Caki2 (cell line): ENCODE data around the gene NUDCD3. TPM values are rescaled to one million over a fixed set of nuclear protein-coding genes. Genes with fewer than 3 reads are reported as not detected.

Experiments used
- DNase-seq: peaks from one replicate; pipeline ENCODE4 v3.0.0-alpha.2; 2015; ENCODE audit warnings: low read depth
- in situ Hi-C: cut with HindIII; loops from 2 replicates; pipeline ENCODE4 v1.10.0; 2016; ENCODE audit warnings: low sequenced_read_pairs, low pct_unique_long_range_greater_than_20kb, mixed read lengths
- total RNA-seq: library from RNA; depleted of rRNA; stranded (reverse); fragments of >200 nt; shearing (Covaris generic); gene quantifications from 2 replicates; pipeline ENCODE4 v1.2.3, GENCODE V29; 2014; ENCODE audit warnings: low replicate concordance

The NUDCD3 gene
- total RNA-seq, 1 experiment from 2014 or later = 30.3 TPM

DNA sequence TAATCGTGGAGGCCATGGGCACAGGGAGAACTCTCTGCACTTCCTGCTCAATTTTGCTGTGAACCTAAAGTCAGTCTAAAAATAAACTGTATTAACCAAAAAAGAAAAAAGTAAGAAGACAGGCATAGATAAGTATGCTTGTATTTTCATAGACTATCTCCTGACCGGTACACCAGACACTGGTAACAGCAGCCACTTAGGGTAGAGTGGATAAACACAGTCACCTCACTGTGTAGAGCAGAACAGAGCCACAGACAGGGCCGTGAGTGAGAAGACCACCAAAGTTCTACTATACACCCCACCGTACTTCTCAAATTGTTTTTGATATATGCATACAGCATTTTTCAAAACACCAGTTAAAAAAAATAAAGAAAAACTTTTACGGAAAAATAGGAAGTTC lies 25.0 kb downstream of the NUDCD3 start:
- DNase-seq = no peak
- in situ Hi-C loops = no loop called here

DNA sequence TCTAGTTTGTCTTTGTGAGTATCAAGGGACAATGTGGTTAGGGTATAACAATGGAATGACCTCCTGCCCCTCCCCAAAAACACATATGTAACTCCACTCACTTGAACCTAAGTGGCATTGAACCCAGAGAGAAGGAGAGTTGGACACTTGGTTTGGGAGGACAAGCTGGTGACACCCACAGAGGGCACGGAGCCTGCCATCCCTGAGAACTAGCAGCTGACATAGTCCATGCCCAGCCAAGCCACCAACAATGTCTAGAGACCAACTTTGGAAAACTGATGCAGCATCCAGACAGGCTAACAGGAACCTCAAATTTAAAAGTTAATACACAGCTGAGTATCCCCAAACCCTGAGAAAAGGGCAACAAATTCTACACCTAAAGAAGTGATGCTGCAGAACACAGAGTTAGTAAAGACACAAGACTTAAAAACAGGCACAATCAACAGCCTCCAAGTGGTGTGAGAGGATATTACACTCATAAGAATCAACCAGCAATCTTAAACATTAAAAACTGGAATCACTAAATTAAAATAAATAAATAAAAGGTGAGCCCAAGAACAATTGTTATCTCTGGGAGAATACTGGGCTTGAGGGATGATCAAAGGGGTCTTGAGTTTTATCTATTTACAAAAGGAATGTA lies 27.2 kb downstream of the NUDCD3 start:
- in situ Hi-C loops = no loop called here
- DNase-seq = no peak

DNA sequence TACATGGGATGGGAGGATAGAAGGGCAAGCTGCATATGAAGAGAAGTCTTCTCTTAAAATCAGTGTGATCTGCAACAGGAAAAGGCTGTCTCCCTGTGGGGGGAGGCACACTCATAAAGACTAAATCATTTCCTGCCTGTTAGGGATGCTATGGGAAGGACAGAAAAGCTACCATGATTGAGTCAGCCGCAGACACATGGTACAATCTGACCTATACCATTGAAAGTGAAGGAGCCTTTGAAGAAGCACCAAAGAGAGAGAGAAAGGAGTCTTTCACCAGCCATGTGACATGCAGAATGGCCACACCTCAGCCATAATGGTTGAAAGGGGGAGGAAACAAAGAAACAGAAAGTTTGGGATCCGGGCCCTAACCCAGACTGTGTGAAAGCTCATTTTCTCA lies 29.1 kb downstream of the NUDCD3 start:
- in situ Hi-C loops = no loop called here
- no peak for DNase-seq

DNA sequence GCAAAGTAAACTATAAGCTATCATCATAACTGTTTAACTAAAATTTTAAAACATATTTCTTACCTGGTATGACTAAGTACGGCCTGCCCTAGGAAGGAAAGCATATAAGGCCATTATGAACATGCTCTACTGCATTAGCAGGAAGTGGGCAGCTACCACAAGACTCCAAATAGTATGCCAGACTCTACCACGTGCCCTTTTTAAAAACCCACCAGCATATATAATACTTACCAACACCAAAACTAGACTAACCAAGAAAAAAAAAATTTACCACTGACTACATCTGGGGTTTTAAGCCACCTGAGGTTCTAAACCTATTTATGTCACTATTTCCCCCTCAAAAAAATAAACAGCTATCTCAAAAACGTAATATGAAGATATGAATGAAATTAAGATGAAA lies 30.1 kb downstream of the NUDCD3 start:
- in situ Hi-C loops = no loop called here
- no peak for DNase-seq

DNA sequence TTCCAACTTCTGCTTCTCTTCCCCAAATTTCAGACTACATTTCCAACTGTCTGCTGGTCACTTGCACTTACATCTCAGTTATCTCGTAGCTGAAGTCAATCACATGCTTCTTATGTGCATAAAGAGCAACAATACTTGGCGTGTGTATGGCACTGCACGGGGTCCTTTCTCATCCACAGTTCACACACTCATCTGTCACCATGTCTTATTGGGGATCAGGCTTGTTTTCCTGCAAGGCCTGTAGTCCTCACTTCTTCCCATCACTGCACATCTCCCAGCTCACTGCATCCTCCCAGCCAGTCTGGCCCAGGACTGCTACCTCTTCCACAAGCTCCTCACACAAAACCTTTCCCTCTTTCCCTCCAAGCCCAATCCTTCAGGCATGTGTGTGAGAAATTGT lies 35.3 kb downstream of the NUDCD3 start:
- in situ Hi-C loops = no loop called here
- no peak for DNase-seq

DNA sequence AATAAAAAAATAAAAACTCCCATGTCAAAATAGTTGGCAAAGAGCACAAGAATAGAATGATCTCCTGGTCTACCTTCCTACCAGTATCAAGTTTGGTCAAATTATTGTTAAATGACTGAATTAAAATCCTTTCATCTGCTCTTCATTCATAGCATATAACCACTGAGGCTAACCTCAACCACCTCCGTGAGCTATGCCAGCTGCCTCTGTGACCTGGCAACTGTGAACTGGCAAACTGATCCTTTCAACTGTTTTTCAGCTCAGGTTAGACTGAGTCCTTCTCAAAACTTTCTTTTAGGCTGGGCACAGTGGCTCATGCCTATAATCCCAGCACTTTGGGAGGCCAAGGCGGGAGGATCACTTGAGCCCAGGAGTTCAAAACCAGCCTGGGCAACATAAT lies 36.1 kb downstream of the NUDCD3 start:
- in situ Hi-C loops = no loop called here
- no peak for DNase-seq

DNA sequence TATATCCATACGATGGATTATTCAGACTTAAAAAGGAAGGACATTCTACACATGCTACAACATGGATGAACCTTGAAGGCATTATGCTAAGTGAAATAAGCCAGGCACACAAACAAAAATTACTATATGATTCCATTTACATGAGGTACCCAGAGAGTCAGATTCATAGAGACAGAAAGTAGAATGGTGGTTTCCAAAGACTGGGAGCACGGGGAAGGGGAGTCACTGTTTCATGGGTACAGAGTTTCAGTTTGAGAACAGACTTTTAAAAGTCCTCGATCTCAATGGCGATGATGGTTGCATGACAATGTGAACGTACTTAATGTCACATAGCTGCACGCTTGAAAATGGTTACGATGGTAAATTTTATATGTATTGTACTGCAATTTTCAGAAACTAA lies 39.3 kb downstream of the NUDCD3 start:
- DNase-seq = no peak
- in situ Hi-C loops = no loop called here

DNA sequence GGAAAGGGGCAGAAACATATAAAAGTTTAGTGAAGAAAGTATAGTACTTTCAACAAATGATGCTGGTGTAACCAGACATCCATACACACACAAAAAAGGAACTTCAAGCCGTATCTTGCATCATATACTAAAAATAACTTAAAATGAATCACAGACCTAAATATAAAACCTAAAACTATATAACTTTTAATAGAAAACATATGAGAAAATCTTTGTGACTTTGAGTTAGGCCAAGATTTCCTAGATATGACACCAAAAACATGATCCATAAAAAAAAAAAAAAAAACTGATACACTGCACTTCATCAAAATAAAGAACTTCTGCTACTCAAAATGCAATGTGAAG lies 40.9 kb downstream of the NUDCD3 start:
- no peak for DNase-seq
- in situ Hi-C loops = no loop called here

DNA sequence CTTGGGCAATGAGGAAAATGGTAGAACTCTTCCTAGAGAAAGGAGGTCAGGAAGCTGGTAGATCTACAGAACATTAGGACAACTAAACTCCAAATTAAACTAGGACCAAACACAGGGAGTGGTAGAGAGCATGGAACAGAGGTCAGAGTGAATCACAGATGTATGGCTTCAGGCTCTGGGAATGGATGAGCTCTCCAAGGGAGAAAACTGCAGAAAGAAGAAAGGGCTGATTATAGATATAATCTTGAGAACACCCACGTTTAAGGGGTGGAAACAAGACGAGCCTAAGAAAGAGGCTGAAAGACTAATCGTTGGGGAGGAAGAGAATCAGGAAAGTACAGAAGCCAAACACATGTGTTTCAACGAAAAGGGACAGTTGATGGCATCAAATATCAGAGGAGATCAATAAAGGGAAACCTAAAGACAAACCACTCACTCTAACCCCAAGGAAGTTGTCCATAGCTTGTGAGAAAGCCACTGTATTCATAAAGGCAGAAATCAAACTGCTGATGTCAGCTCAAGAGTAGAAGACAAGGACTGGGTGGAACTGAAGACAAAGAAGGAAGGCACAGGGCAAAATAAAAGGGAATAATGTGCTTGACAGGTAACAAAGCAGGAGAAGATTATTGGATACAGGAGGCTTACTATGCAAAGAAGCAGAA lies 41.4 kb downstream of the NUDCD3 start:
- no peak for DNase-seq
- in situ Hi-C loops = no loop called here

DNA sequence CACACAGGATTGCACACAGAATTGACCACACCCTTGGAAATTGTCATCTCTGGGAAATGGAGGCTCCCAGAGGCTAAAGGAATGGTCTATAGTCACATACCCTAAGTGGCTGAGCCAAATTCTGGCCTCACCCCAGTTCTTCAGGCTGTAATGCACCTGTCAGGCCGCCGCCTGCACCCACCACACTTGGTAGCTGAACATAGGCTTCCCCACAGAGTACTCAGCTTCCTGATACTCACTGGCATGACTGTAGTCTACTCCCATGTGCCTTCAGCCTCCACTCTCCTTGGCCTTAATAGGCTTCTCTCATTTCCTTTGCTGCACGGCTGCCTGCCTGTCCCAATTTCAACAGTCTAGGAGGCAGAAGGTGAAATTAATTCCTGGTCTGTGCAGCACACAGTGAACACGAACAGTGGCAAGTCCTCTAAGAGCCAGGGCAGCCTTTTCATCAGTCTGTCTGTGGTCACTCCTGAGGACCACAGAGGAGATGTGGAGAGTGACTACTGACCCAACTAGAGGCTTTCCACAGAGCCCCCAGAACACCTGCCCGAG lies 42.5 kb downstream of the NUDCD3 start:
- in situ Hi-C loops = no loop called here
- no peak for DNase-seq

DNA sequence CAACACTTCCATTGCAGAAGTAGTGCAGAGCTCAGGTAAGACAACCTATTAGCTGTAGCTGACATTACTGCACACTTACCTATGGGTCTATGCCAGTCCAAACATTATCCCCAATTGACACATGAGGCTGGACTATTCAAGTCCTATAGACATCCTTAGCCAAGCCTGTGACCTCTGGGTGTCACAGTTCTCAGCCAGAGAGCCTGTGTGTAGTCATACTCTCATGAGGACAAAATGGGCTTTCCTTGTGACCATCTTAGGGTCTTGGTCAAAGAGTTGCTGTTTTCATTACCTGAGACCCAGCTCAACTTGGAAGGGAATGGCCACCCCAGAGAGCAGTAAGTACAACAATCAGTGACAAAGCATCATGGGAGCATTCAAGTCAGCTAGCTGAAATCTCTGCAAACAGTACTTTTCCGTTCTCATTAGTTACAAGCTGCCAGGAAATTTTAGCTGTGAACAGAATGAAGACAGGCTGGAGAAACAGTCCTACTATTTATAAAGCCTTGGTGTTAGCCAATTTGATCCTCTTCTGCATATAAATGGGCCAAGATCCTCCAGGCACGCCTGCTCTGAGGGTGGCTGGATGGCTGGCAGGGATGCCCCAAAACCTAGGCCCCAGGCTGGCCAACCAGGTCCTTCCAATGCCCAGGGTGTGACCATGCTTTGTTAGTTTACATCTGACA lies 44.3 kb downstream of the NUDCD3 start:
- in situ Hi-C loops = no loop called here
- no peak for DNase-seq

DNA sequence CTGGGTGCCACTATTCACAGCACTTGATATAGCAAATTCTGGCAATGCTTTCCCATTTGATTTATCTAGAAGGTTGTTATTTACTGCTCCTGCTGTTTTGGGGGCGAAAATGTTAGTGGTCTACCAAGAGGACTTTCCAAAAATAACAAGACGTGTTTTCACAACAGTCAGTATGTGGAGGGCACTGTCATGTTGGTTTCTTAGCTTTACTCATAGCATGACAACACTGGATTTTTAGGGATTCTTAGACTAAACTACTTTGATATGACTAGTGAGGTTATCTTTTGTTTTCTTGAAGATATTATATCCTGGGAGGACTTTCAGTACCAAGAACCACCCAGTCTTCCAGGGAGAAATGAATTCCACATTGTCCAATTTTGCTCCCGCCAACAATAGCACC lies 49.4 kb downstream of the NUDCD3 start:
- in situ Hi-C loops = no loop called here
- DNase-seq = no peak

DNA sequence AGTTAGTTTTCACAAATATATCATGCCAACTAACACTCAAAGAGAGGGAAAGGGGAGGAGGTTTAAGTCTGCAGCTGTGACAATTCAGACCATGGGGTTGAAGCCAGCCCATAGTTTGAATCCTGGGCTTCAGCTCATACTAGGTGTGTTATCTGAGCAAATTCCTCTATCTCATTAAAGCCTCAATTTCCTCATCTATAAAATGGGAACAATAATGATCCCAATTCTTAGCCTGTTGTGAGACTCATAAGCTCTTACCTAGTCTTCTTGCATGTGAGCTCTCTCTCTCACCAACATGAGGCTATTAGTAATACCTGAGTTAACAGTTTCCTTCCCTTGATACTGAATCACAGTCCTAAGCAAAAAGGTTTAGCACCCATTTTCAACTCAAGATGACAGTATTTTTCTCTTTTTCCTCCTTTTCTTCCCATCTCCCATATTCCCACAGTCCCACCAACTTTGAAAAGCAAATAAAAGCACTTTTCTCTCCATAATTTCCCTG lies 49.8 kb downstream of the NUDCD3 start:
- in situ Hi-C loops = no loop called here
- DNase-seq = no peak

DNA sequence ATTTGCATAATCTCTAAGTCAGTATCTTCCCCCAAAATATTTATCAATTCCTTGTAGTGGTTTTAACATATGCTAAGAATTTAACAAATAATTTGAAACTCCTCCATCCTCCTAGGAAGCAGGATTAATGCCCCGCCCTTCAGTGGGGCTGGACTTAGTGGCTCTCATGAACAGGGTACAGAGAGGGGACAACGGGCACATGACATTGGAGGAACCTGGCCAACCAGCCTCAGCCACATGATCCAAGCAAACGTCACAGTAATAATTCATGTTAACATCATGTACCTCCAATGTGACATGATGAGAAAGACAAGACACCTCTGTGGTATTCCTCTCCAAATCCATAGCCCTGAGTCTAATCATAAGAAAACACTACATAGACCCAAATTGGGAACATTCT lies 50.5 kb downstream of the NUDCD3 start:
- no peak for DNase-seq
- in situ Hi-C loops = no loop called here

DNA sequence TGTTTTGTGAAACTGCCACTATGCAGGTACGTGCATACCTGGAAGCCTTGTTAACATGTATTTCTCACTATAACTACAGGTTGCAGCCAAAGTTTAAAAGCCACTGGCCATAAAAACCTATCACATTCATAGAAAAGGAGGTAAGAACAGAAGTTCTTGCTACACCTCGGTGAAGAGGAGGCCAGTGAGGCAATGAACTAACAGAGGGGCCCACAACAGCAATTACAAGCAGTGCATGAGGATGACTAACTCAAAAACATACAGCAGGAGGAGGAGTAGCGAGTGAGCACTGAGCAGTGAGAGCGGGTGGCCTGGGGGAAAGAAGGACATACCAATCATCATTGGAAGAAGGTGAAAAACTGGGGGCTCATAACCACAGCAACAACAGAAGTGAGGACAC lies 51.6 kb downstream of the NUDCD3 start:
- no peak for DNase-seq
- in situ Hi-C loops = no loop called here

DNA sequence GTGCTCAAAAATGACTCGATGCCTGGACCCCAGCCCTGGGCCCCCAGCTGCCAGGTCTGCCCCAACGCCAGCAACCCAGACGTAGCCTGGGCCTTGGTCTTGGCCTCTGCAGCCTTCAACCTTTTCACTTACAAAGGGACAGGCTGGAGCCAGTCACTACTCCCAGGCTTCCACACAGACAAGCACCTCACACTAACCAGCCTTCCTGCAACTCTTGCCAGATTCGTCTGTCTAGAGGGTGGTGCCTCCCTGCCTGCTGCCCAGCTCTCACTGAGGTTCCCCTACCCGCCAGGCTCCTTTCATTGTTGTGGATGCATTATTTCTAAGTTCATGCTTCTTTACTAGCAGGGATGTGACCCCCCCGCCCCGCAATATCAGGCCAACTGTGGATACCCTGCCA lies 56.3 kb downstream of the NUDCD3 start:
- in situ Hi-C loops = no loop called here
- DNase-seq = no peak

DNA sequence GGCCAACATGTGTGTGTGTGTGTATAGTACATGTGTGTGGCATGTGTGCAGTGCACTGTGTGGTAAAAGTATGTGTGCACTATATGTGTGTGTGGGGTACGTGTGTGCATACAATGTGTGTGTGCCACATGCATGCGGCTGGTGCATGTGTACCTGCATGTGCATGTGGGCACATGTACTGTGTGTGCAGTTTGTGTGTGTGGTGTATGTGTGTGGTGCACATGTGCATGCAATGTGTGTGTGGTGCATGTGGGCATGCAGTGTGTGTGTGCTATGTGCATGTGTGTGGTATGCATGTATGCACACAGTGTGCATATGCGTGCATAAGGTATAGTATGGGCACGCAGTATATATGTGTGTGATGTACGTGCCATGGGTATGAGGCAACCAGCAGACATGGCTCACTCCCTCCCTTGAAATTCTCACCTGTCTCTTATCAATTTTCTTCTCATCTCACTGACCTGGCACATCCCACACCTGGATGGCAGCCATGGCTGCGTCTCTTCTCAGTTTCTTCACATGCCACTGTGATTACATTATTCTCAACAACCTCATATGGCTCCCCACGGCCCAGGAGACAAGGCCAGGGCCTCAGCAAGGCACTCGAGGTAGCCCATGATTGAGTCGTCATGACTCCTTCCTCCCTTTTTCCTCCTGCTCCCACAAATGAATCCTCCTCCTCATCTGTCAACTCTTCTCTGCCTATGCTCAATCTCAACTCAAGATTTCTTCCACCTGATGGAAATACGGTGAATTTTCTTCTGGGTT lies 57.0 kb downstream of the NUDCD3 start:
- in situ Hi-C loops = no loop called here
- no peak for DNase-seq

DNA sequence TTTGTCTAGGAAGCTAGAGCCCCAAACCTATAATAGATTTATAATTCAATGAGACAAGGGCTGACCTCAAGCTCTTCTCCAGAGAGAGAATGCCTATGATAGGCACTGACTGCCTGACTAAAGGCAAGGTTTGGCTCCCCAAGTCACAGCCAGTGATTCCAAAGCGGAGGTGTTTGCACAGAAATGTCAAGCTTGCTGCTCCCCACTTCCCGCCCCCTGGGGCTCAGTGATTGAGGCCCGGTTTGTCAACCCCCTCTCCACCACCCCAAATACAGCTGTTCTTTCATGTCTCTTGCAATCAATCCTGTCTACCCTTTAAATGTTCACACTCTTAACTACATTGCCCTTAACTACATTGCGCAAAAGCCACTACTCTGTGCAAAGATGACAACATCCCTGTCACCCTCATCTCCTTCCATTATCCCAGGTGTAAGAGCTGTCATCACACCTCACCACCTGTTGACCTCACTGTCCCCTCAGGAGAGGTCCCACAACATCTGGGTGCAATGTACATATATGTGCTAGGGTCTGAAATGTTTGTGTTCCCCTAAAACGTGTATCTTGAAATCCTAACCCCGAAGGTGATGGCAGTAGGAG lies 58.0 kb downstream of the NUDCD3 start:
- in situ Hi-C loops = no loop called here
- DNase-seq = no peak
